SK-N-SH (cell line): Measurements from ENCODE around the gene ZIC2. TPM values are rescaled to one million over a fixed set of nuclear protein-coding genes. Genes with fewer than 3 reads are reported as not detected.

Experiments
- CTCF ChIA-PET: fragments of 300-600, 350-600 bp; formaldehyde crosslinking; extraction: SDS; loops from one replicate; lab custom pipeline; 2021; lab: Yijun Ruan, JAX
- POLR2A ChIA-PET: fragments of 350-600 bp; sonication (Branson Sonifier 250); formaldehyde crosslinking; extraction: SDS; loops from one replicate; lab custom pipeline; 2020; ENCODE audit warnings: antibody characterized with exemption, inconsistent platforms; lab: Yijun Ruan, JAX
- DNase-seq: peaks from one replicate; pipeline ENCODE4 v3.0.0; 2012
- H2AFZ ChIP-seq: fragments of 200-600 bp; sonication (generic); 2 replicates; pipeline ENCODE4 v1.8.1; 2016; ENCODE audit warnings: antibody characterized with exemption, mild to moderate bottlenecking, low read depth
- H3F3A ChIP-seq: fragments of 200-600 bp; sonication (generic); replicated peaks from 2 replicates; pipeline ENCODE3; 2016; ENCODE audit warnings: antibody characterized with exemption, mild to moderate bottlenecking; ENCODE audit not compliant: insufficient read depth
- H3K27ac ChIP-seq, 2 experiments: fragments of 200-500 bp in 1 of 2; fragments of 200-600 bp in 1 of 2; sonication (Bioruptor generic) in 1 of 2; sonication (generic), shearing (Covaris generic) in 1 of 2; 2 replicates each; pipeline versions ENCODE4 v1.5.1 to v1.6.1; 2014 to 2016; ENCODE audit warnings: low read depth in 2 of 2, inconsistent platforms in 1 of 2, low read length in 1 of 2, mild to moderate bottlenecking in 1 of 2, mixed read lengths in 1 of 2
- H3K27me3 ChIP-seq: fragments of 200-600 bp; sonication (generic), shearing (Covaris generic); 2 replicates; pipeline ENCODE4 v1.6.1; 2016; ENCODE audit warnings: mixed run types; ENCODE audit not compliant: insufficient read depth
- H3K36me3 ChIP-seq, 2 experiments: fragments of 200-500 bp in 1 of 2; fragments of 200-600 bp in 1 of 2; sonication (Bioruptor generic) in 1 of 2; sonication (generic) in 1 of 2; replicated peaks in 1 of 2; 2 replicates each; pipeline versions ENCODE3 to v1.5.1; 2014 to 2016; ENCODE audit warnings: low read length in 1 of 2, mild to moderate bottlenecking in 1 of 2; ENCODE audit not compliant: insufficient read depth in 2 of 2, control insufficient read depth in 1 of 2
- H3K4me1 ChIP-seq, 2 experiments: fragments of 200-500 bp in 1 of 2; fragments of 200-600 bp in 1 of 2; sonication (Bioruptor generic) in 1 of 2; sonication (generic), shearing (Covaris generic) in 1 of 2; 2 replicates each; pipeline versions ENCODE4 v1.5.1 to v1.6.1; 2014 to 2016; ENCODE audit warnings: low read depth in 1 of 2, low read length in 1 of 2, mixed run types in 1 of 2; ENCODE audit not compliant: insufficient read depth in 2 of 2, control insufficient read depth in 1 of 2
- H3K4me2 ChIP-seq: fragments of 200-600 bp; sonication (generic), shearing (Covaris generic); 2 replicates; pipeline ENCODE4 v1.6.1; 2017; ENCODE audit warnings: mixed run types
- H3K4me3 ChIP-seq, 2 experiments: fragments of 200-500 bp in 1 of 2; fragments of 200-600 bp in 1 of 2; sonication (Bioruptor generic) in 1 of 2; sonication (generic), shearing (Covaris generic) in 1 of 2; 2 replicates each; pipeline versions ENCODE4 v1.5.1 to v1.8.1; 2014 to 2016; ENCODE audit warnings: low read depth in 2 of 2, inconsistent platforms in 1 of 2, low read length in 1 of 2, mild to moderate bottlenecking in 1 of 2, mixed read lengths in 1 of 2, moderate library complexity in 1 of 2
- H3K79me2 ChIP-seq: fragments of 200-600 bp; sonication (generic); 2 replicates; pipeline ENCODE4 v1.8.1; 2017; ENCODE audit warnings: mild to moderate bottlenecking; ENCODE audit not compliant: insufficient read depth
- H3K9ac ChIP-seq: fragments of 200-600 bp; sonication (generic); 2 replicates; pipeline ENCODE4 v1.6.1; 2017; ENCODE audit warnings: mixed run types
- H3K9me2 ChIP-seq: fragments of 200-600 bp; sonication (generic); 2 replicates; pipeline ENCODE4 v1.6.1; 2017; ENCODE audit warnings: mixed run types
- H3K9me3 ChIP-seq: fragments of 200-600 bp; sonication (generic); 2 replicates; pipeline ENCODE4 v1.6.1; 2017; ENCODE audit warnings: mixed run types, mild to moderate bottlenecking, moderate library complexity
- H4K20me1 ChIP-seq: fragments of 200-600 bp; sonication (generic); 2 replicates; pipeline ENCODE4 v1.6.1; 2017; ENCODE audit warnings: mild to moderate bottlenecking, mixed run types; ENCODE audit not compliant: insufficient read depth
- EZH2phosphoT487 ChIP-seq: fragments of 200-600 bp; sonication (generic); IDR thresholded peaks from 2 replicates; pipeline ENCODE4 v1.6.1; 2017; ENCODE audit warnings: low read depth, mixed run types, mild to moderate bottlenecking, antibody characterized with exemption, moderate library complexity, borderline replicate concordance
- GATA2 ChIP-seq: sonication (generic); formaldehyde crosslinking; IDR thresholded peaks from 2 replicates; pipeline ENCODE4 v1.5.0; 2020; ENCODE audit warnings: mild to moderate bottlenecking, missing genetic modification reagents
- IRF3 ChIP-seq: fragments of 150-350 bp; IDR thresholded peaks from 2 replicates; pipeline ENCODE4 v1.6.1; 2016; ENCODE audit warnings: mild to moderate bottlenecking, low read depth, low read length
- MEF2A ChIP-seq: IDR thresholded peaks from 2 replicates; pipeline ENCODE4 v1.4.0; 2012; ENCODE audit warnings: low read depth, borderline replicate concordance
- RCOR1 ChIP-seq: fragments of 150-350 bp; IDR thresholded peaks from 2 replicates; pipeline ENCODE4 v1.6.1; 2017; ENCODE audit warnings: antibody characterized with exemption, low read length
- SMC3 ChIP-seq: IDR thresholded peaks from 2 replicates; pipeline ENCODE4 v1.6.1; 2012; ENCODE audit warnings: low read depth, low read length, improper control_type of control experiment
- USF2 ChIP-seq: fragments of 150-350 bp; IDR thresholded peaks from 2 replicates; pipeline ENCODE4 v1.6.1; 2017; ENCODE audit warnings: antibody characterized with exemption, low read length, low read depth, borderline replicate concordance
- WGBS: methylation state at CpG from one replicate; pipeline ENCODE4 v1.1.6; 2017; ENCODE audit warnings: low lambda C conversion rate; 5-methylcytosine and 5-hydroxymethylcytosine counted together
- polyA plus RNA-seq, 3 experiments: library from polyadenylated mRNA; depleted of rRNA; stranded (reverse); fragments of >200 nt; gene quantifications; 2 replicates each; pipeline ENCODE4 v1.2.3, GENCODE V29; 2012

The ZIC2 gene
- polyA plus RNA-seq, 1 of the 3 experiments (the other 2 are of a cell fraction), result not detected

GRCh38 chr13:99984461-99985240, 3.1 kb downstream of the ZIC2 start:
- H3K4me3 ChIP-seq, result no peak overlapping the region
- no peak overlapping the region for H2AFZ ChIP-seq
- H3K4me1 ChIP-seq, result no peaks in the 10 kb centered on the region; a peak in 1 of 4 replicates
- H3K36me3 ChIP-seq, result no peaks in the 10 kb centered on the region
- no peaks in the 10 kb centered on the region for H3K9me2 ChIP-seq
- H3K27me3 ChIP-seq, result peaks cover 83% of the 10 kb centered on the region
- no peaks in the 10 kb centered on the region for H3K79me2 ChIP-seq
- 15% methylated on average over 35 of the region's 44 CpGs for WGBS
- peaks cover 33% of the 10 kb centered on the region for H4K20me1 ChIP-seq
- POLR2A ChIA-PET, result no interaction called here
- TF ChIP-seq GATA2 (CRISPR knock-in tag) (no peak), RCOR1 (no peak), EZH2phosphoT487 (peak; percentile 83)
- H3K9ac ChIP-seq, result no peak overlapping the region
- H3K4me2 ChIP-seq, result no peak overlapping the region
- peaks cover 4% of the 10 kb centered on the region for H3F3A ChIP-seq
- CTCF ChIA-PET, result interaction anchor here (1.6 to 3.8 kb wide), 3 partner anchors 11 to 530 kb away, joined by 7 to 24 read pairs (median 8); no protein-coding TSS in a partner anchor
- H3K27ac ChIP-seq, result no peak overlapping the region
- H3K9me3 ChIP-seq, result no peaks in the 10 kb centered on the region
- DNase-seq, result peak; percentile 55

GRCh38 chr13:99985241-99985874, 3.8 kb downstream of the ZIC2 start:
- Histone ChIP-seq H4K20me1 (peaks cover 38% of the 10 kb centered on the region), H3K27ac (no peak overlapping the region), H3K4me1 (no peaks in the 10 kb centered on the region; a peak in 1 of 4 replicates), H3K9ac (no peak overlapping the region), H3K79me2 (no peaks in the 10 kb centered on the region), H3K4me2 (no peak overlapping the region), H3K27me3 (peaks cover 83% of the 10 kb centered on the region), H2AFZ (no peak overlapping the region), H3K9me3 (no peaks in the 10 kb centered on the region), H3F3A (peaks cover 4% of the 10 kb centered on the region), H3K9me2 (no peaks in the 10 kb centered on the region), H3K36me3 (no peaks in the 10 kb centered on the region), H3K4me3 (no peak overlapping the region)
- 17% methylated on average over 4 of the region's 55 CpGs for WGBS
- DNase-seq, result no peak
- ChIA-PET CTCF (interaction anchor here (1.3 to 3.8 kb wide), 3 partner anchors 11 to 529 kb away, joined by 3 to 24 read pairs (median 7); no protein-coding TSS in a partner anchor), POLR2A (no interaction called here)
- TF ChIP-seq IRF3, result no peak
- TF ChIP-seq SMC3, result no peak
- TF ChIP-seq EZH2phosphoT487, result 0 out of 2 replicates have a peak, but pooled peaks have one; percentile 12
- no peak for TF ChIP-seq MEF2A
- no peak for TF ChIP-seq USF2
